Upper lobe of right lung (tissue), 1 donor: Measurements from ENCODE around the gene KRTAP12-3. TPM values are rescaled to one million over a fixed set of nuclear protein-coding genes. Genes with fewer than 3 reads are reported as not detected.

Experiments
- ATAC-seq: fragments of 200-7000 bp; cut with Tn5 transposase; one replicate; pipeline ENCODE4 v1.9.1; 2020; ENCODE audit warnings: mild to moderate bottlenecking, moderate library complexity
- DNase-seq: peaks from one replicate; pipeline ENCODE4 v3.0.0-alpha.2; 2020
- H3K27ac ChIP-seq: fragments of 200-600 bp; one replicate; pipeline ENCODE4 v1.8.0; 2022
- H3K27me3 ChIP-seq: fragments of 200-600 bp; one replicate; pipeline ENCODE4 v1.8.0; 2022; ENCODE audit warnings: mild to moderate bottlenecking
- H3K36me3 ChIP-seq: fragments of 200-600 bp; one replicate; pipeline ENCODE4 v1.8.0; 2022
- H3K4me1 ChIP-seq: fragments of 200-600 bp; one replicate; pipeline ENCODE4 v1.8.0; 2022
- H3K4me3 ChIP-seq: fragments of 200-600 bp; one replicate; pipeline ENCODE4 v1.8.0; 2022; ENCODE audit warnings: mild to moderate bottlenecking
- H3K9me3 ChIP-seq: fragments of 200-600 bp; one replicate; pipeline ENCODE4 v1.8.0; 2022
- CTCF ChIP-seq: fragments of 200-600 bp; IDR thresholded peaks from one replicate; pipeline ENCODE4 v1.8.0; 2022; ENCODE audit warnings: antibody characterized with exemption
- intact Hi-C: fragments of 100-400 bp; cut with DNase I; formaldehyde crosslinking; loops from one replicate; pipeline ENCODE4 v1.11.0; 2022
- total RNA-seq: library from RNA; stranded (reverse); fragmentation: NEBNext Ultra II Directional; extraction: Animal tissue kit (Norgen Biotek cat#: 25700); gene quantifications from one replicate; pipeline ENCODE4 v1.2.1, GENCODE V29; 2021
- donor health status: DM: no; HTN: yes; CAD: no; lungs with severe emphysema.

The KRTAP12-3 gene
- total RNA-seq, 1 donor from 2014 or later, result not detected

- no peak for ATAC-seq
- H3K4me1 ChIP-seq, result no peaks in the 10 kb centered on the region
- TF ChIP-seq CTCF, result no peak
- H3K36me3 ChIP-seq, result no peaks in the 10 kb centered on the region
- DNase-seq, result no peak
- intact Hi-C loops, result no loop called here
- H3K27me3 ChIP-seq, result peaks cover 5% of the 10 kb centered on the region
- H3K4me3 ChIP-seq, result no peak overlapping the region
- H3K27ac ChIP-seq, result no peak overlapping the region
- H3K9me3 ChIP-seq, result no peaks in the 10 kb centered on the region
Observed at GRCh38 chr21:44677881-44678280, 20.1 kb downstream of the KRTAP12-3 start.

GRCh38 chr21:44681152-44681551 lies 23.4 kb downstream of the KRTAP12-3 start:
- Histone ChIP-seq H3K27me3 (peaks cover 5% of the 10 kb centered on the region), H3K9me3 (no peaks in the 10 kb centered on the region), H3K4me1 (no peaks in the 10 kb centered on the region), H3K4me3 (no peak overlapping the region), H3K27ac (no peak overlapping the region), H3K36me3 (no peaks in the 10 kb centered on the region)
- ATAC-seq (no peak), DNase-seq (no peak)
- TF ChIP-seq CTCF, result no peak
- intact Hi-C loops, result no loop called here

- no peak for TF ChIP-seq CTCF
Observed at GRCh38 chr21:44681861-44682579, 24.3 kb downstream of the KRTAP12-3 start, which contains the start of gene KRTAP12-1. Gene KRTAP12-1, minus strand, starts transcription at chr21:44682163. Its CDS starts 40 bp downstream, at chr21:44682123.

GRCh38 chr21:44682580-44683151 lies 24.9 kb downstream of the KRTAP12-3 start:
- intact Hi-C loops, result no loop called here
- no peak overlapping the region for H3K4me3 ChIP-seq
- no peaks in the 10 kb centered on the region for H3K36me3 ChIP-seq
- TF ChIP-seq CTCF, result no peak
- no peaks in the 10 kb centered on the region for H3K9me3 ChIP-seq
- H3K27me3 ChIP-seq, result peaks cover 5% of the 10 kb centered on the region
- DNase-seq (no peak), ATAC-seq (no peak)
- H3K4me1 ChIP-seq, result no peaks in the 10 kb centered on the region
- no peak overlapping the region for H3K27ac ChIP-seq

More at GRCh38 chr21:44681861-44682579, 24.3 kb downstream of the KRTAP12-3 start, which contains the start of gene KRTAP12-1:
- H3K36me3 ChIP-seq, result no peaks in the 10 kb centered on the region
- H3K4me1 ChIP-seq, result no peaks in the 10 kb centered on the region
- peaks cover 5% of the 10 kb centered on the region for H3K27me3 ChIP-seq
- DNase-seq (no peak), ATAC-seq (peak; percentile 26)
- intact Hi-C loops, result no loop called here
- no peaks in the 10 kb centered on the region for H3K9me3 ChIP-seq
- H3K27ac ChIP-seq, result no peak within 1 kb of the TSS
- H3K4me3 ChIP-seq, result no peak within 1 kb of the TSS

- Histone ChIP-seq H3K4me1 (no peaks in the 10 kb centered on the region), H3K27ac (no peak overlapping the region), H3K36me3 (no peaks in the 10 kb centered on the region), H3K27me3 (peaks cover 5% of the 10 kb centered on the region), H3K9me3 (no peaks in the 10 kb centered on the region), H3K4me3 (no peak overlapping the region)
- TF ChIP-seq CTCF, result no peak
- intact Hi-C loops, result no loop called here
- DNase-seq, result no peak
- ATAC-seq, result no peak
Observed at GRCh38 chr21:44684077-44684476, 26.3 kb downstream of the KRTAP12-3 start.
